Naive thymus-derived CD4-positive, alpha-beta T cell (primary cell): Measurements from ENCODE around the gene CDC42SE1. TPM values are rescaled to one million over a fixed set of nuclear protein-coding genes. Genes with fewer than 3 reads are reported as not detected.

Experiments
- ATAC-seq: fragments of 150-1000 bp; cut with Tn5 transposase; 2 replicates; pipeline ENCODE4 v1.10.0; 2021; ENCODE audit warnings: mild to moderate bottlenecking, moderate library complexity
- CTCF ChIA-PET: fragments of 350-600 bp; sonication (Branson Sonifier 250); formaldehyde crosslinking; loops from one replicate; lab custom pipeline; 2021; ENCODE audit warnings: antibody characterized with exemption; lab: Charles Lee
- POLR2A ChIA-PET: fragments of 350-600 bp; sonication (Branson Sonifier 250); formaldehyde crosslinking; loops from one replicate; lab custom pipeline; 2021; ENCODE audit warnings: antibody characterized with exemption, inconsistent platforms; lab: Charles Lee
- DNase-seq, 9 donors: peaks; one replicate each; pipeline versions ENCODE4 v3.0.0 to v3.0.0-alpha.2; 2020 to 2022; ENCODE audit warnings: mixed read lengths in 1 of 9
- H3K27ac ChIP-seq: one replicate; pipeline ENCODE4 v1.7.0; 2013; ENCODE audit warnings: mild to moderate bottlenecking, low read depth, low read length, moderate library complexity
- H3K27me3 ChIP-seq, 2 donors: one replicate each; pipeline ENCODE4 v1.7.0; 2013; ENCODE audit warnings: low read length in 2 of 2, mild to moderate bottlenecking in 2 of 2, moderate library complexity in 2 of 2; ENCODE audit not compliant: control insufficient read depth in 2 of 2, insufficient read depth in 2 of 2
- H3K36me3 ChIP-seq, 3 experiments: 1 replicate in 2 of 3; 2 replicates in 1 of 3; pipeline ENCODE4 v1.7.0; 2013; ENCODE audit warnings: low read length in 3 of 3, mild to moderate bottlenecking in 3 of 3, moderate library complexity in 1 of 3; ENCODE audit not compliant: insufficient read depth in 3 of 3, control insufficient read depth in 2 of 3
- H3K4me1 ChIP-seq, 2 donors: one replicate each; pipeline ENCODE4 v1.7.0; 2013; ENCODE audit warnings: low read length in 2 of 2, mild to moderate bottlenecking in 2 of 2, moderate library complexity in 1 of 2; ENCODE audit not compliant: control insufficient read depth in 2 of 2, insufficient read depth in 2 of 2
- H3K4me3 ChIP-seq: 2 replicates; pipeline ENCODE4 v1.7.0; 2013; ENCODE audit warnings: mild to moderate bottlenecking, low read length
- H3K9me3 ChIP-seq, 3 experiments: 1 replicate in 2 of 3; 2 replicates in 1 of 3; pipeline ENCODE4 v1.7.0; 2013; ENCODE audit warnings: low read length in 3 of 3; ENCODE audit not compliant: control insufficient read depth in 2 of 3
- H3K27ac Mint-ChIP-seq, 9 donors: one replicate each; pipeline ENCODE4 v1.8.0; 2020 to 2022; ENCODE audit warnings: mixed read lengths in 9 of 9, mild to moderate bottlenecking in 8 of 9, moderate library complexity in 5 of 9, inconsistent platforms in 2 of 9
- H3K27me3 Mint-ChIP-seq, 5 donors: one replicate each; pipeline ENCODE4 v1.8.0; 2021 to 2022; ENCODE audit warnings: mixed read lengths in 5 of 5, mild to moderate bottlenecking in 1 of 5
- H3K36me3 Mint-ChIP-seq, 5 donors: one replicate each; pipeline ENCODE4 v1.8.0; 2020 to 2022; ENCODE audit warnings: mixed read lengths in 5 of 5, mild to moderate bottlenecking in 3 of 5, inconsistent platforms in 1 of 5
- H3K4me1 Mint-ChIP-seq, 7 donors: one replicate each; pipeline ENCODE4 v1.8.0; 2020 to 2022; ENCODE audit warnings: mixed read lengths in 7 of 7, mild to moderate bottlenecking in 3 of 7, inconsistent platforms in 1 of 7
- H3K4me3 Mint-ChIP-seq, 10 donors: one replicate each; pipeline ENCODE4 v1.8.0; 2020 to 2022; ENCODE audit warnings: mild to moderate bottlenecking in 10 of 10, mixed read lengths in 10 of 10, moderate library complexity in 6 of 10, inconsistent platforms in 2 of 10
- H3K9me3 Mint-ChIP-seq, 11 donors: one replicate each; pipeline ENCODE4 v1.8.0; 2020 to 2022; ENCODE audit warnings: mixed read lengths in 11 of 11, mild to moderate bottlenecking in 4 of 11, inconsistent platforms in 1 of 11, moderate library complexity in 1 of 11
- intact Hi-C, 2 donors: fragments of 100-400 bp; cut with micrococcal nuclease; formaldehyde crosslinking; loops; one replicate each; pipeline ENCODE4 v1.15.1; 2023
- polyA plus RNA-seq, 2 donors: library from polyadenylated mRNA; unstranded; fragments of 300-500 nt; fragmentation: Illumina TruSeq; gene quantifications; one replicate each; pipeline ENCODE4 v1.2.3, GENCODE V29; 2021
- total RNA-seq, 6 experiments: library from RNA in 5 of 6; stranded (reverse) in 5 of 6; gene quantifications; 1 replicate in 5 of 6; 2 replicates in 1 of 6; pipeline ENCODE4 v1.2.3 and lab custom pipeline; 2021 to 2026

Gene CDC42SE1
- total and polyA plus RNA-seq, 7 experiments from 2014 or later, result 85.6 to 516 (median 386) TPM

DNA sequence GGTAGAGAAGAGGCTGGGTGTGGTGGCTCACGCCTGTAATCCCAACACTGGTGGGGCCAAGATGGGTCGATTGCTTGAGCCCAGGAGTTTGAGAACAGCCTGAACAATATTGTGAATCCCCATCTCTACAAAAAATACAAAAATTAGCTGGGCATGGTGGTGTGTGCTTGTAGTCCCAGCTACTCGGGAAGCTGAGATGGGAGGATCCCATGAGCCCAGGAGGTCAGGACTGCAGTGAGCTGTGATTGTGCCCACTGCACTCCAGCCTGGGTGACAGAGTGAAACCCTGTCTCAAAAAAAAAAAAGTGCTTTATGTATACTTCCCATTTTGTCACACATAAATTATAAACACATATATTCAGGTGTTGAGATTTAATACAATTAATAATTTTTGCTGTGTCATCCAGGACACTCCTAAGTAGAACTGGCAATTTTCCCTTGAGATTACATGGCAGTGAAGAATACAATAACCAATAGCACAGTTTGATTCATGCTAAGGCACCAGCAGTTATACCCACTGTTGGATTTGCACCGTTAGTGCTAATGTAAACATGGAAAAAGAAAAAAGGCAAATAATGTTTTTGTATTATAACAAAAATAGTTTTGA is 26.6 kb upstream of the CDC42SE1 start:
- intact Hi-C loops, result no loop called here
- H3K4me1 ChIP-seq, result no peaks in the 10 kb centered on the region
- no peak overlapping the region for H3K27ac ChIP-seq
- Mint-ChIP-seq H3K36me3 (peaks cover 0 to 12% (median 3%) of the 10 kb centered on the region in 5 donors), H3K4me3 (no peak overlapping the region), H3K9me3 (no peaks in the 10 kb centered on the region), H3K4me1 (peaks cover 0 to 2% (median 0%) of the 10 kb centered on the region in 7 donors), H3K27ac (no peak overlapping the region), H3K27me3 (no peaks in the 10 kb centered on the region)
- peaks cover 0 to 9% (median 0%) of the 10 kb centered on the region in 3 experiments for H3K36me3 ChIP-seq
- no peaks in the 10 kb centered on the region for H3K27me3 ChIP-seq
- DNase-seq (no peak), ATAC-seq (no peak)
- H3K4me3 ChIP-seq, result no peak overlapping the region
- H3K9me3 ChIP-seq, result no peaks in the 10 kb centered on the region
- ChIA-PET POLR2A (interaction anchor here (0.7 to 1.4 kb wide), 3 partner anchors 10 to 73 kb away, joined by 3 to 11 read pairs (median 5); partner anchors contain the start of gene GABPB2), CTCF (interaction anchor here (0.6 kb wide), 2 partner anchors 9 to 42 kb away, joined by 3 read pairs; no protein-coding TSS in a partner anchor)

DNA sequence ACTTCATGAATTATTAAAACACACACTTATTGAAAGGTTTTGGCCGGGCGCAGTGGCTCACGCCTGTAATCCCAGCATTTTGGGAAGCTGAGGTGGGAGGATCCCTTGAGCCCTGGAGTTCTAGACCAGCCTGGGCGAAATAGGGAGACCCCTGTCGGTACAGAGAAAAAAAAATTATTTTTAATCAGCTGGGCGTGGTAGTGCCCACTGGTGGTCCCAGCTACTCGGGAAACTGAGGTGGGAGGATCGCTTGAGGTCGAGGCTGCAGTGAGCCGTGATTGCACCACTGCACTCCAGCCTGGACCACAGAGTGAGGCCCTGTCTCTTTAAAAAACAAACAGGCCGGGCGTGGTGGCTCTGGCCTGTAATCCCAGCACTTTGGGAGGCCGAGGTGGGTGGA is 12.8 kb upstream of the CDC42SE1 start:
- H3K4me3 ChIP-seq, result peak overlapping the region; percentile 99
- peaks cover 8 to 9% of the 10 kb centered on the region in 2 donors for H3K4me1 ChIP-seq
- ATAC-seq, result no peak
- peaks cover 0 to 12% (median 0%) of the 10 kb centered on the region in 3 experiments for H3K36me3 ChIP-seq
- H3K9me3 Mint-ChIP-seq, result no peaks in the 10 kb centered on the region
- ChIA-PET CTCF (interaction anchor here (0.5 to 3.8 kb wide), 6 partner anchors 14 to 366 kb away, joined by 3 to 14 read pairs (median 5); partner anchors contain the start of genes CDC42SE1 and TNFAIP8L2), POLR2A (interaction anchor here (0.6 to 6.3 kb wide), 7 partner anchors 10 to 61 kb away, joined by 3 to 67 read pairs (median 7); partner anchors contain the start of genes C1orf56, CDC42SE1 and MLLT11)
- intact Hi-C loops, result loop anchor here in 1 of 2 donors (5.0 kb wide), 1 partner anchor 145 kb away; the partner anchor contains the start of gene SETDB1
- H3K36me3 Mint-ChIP-seq, result peaks cover 4 to 10% (median 7%) of the 10 kb centered on the region in 5 donors
- peak in 1 of 9 donors; percentile 10 for DNase-seq
- peaks cover 0 to 2% (median 0%) of the 10 kb centered on the region in 5 donors for H3K27me3 Mint-ChIP-seq
- H3K27me3 ChIP-seq, result no peaks in the 10 kb centered on the region
- no peak overlapping the region for H3K27ac ChIP-seq
- no peaks in the 10 kb centered on the region for H3K9me3 ChIP-seq
- H3K4me3 Mint-ChIP-seq, result peak overlapping the region in 8 of 10 donors; percentile 94 to 100 (median 98)
- H3K4me1 Mint-ChIP-seq, result peaks cover 3 to 39% (median 32%) of the 10 kb centered on the region in 7 donors
- H3K27ac Mint-ChIP-seq, result peak overlapping the region; percentile 97 to 100 (median 100)

DNA sequence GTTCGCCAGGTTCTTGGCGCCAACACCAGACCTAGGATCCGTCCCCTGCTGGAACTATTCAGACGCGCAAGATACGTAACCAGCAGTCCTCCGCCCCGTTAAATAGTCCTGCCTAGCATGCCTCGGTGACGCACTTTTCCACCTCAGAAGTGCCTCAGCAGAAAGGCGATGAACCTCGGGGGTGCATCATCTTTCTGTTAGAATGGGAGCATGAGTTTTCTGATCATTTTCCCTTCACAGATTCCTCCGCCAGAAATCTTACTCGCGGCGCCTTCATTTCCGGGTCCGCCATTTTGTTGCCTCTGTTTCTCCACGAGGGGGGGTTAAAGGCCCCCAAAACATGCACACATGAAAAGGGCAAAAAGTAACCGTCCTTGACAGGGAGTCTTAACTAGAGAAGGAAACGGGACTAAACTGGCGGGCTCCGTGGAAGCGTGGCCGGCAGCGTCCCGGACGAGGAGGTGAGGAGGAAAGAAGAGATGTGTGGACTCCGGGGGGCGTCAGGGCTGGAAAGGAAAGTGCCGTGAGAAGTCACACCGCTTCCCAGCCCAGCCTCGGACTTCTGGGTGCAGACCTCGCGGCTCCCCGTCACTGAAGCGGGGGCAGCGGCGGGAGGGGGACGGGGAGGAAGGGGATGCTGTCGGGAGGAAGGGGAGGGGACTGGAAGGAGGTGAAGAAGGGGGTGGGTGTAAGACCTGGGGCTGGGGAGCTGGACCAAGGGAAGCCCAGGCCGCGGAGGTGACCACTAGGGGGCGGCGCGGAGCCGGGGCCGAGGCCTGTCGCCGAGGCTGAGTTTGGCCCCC is 11.3 kb upstream of the CDC42SE1 start, which contains the start of gene GABPB2:
TSS of gene GABPB2 (plus strand) at position 288 of the 803 bp plus-strand sequence. CDS start 17,429 bp downstream, outside the sequence.
- Mint-ChIP-seq H3K27me3 (peaks cover 0 to 2% (median 0%) of the 10 kb centered on the region in 5 donors), H3K4me3 (peak within 1 kb of the TSS; percentile 94 to 100 (median 99)), H3K36me3 (peaks cover under 1 to 14% (median 6%) of the 10 kb centered on the region in 5 donors), H3K4me1 (peaks cover 5 to 37% (median 29%) of the 10 kb centered on the region in 7 donors), H3K27ac (peak within 1 kb of the TSS; percentile 97 to 100 (median 100)), H3K9me3 (no peaks in the 10 kb centered on the region)
- H3K27ac ChIP-seq, result peak within 1 kb of the TSS; percentile 94
- no peaks in the 10 kb centered on the region for H3K9me3 ChIP-seq
- peaks cover 8 to 9% of the 10 kb centered on the region in 2 donors for H3K4me1 ChIP-seq
- ATAC-seq (peak; percentile 91), DNase-seq (peak; percentile 78 to 94 (median 89))
- intact Hi-C loops, result loop anchor here (1.0 to 5.0 kb wide), 13 partner anchors 11 to 441 kb away; partner anchors contain the start of genes CDC42SE1 (in 2 of the 2), TNFAIP8L2 (in 2 of the 2), ENSA (in 1 of the 2) and LYSMD1 (in 1 of the 2)
- peaks cover 0 to 12% (median 0%) of the 10 kb centered on the region in 3 experiments for H3K36me3 ChIP-seq
- CTCF ChIA-PET, result interaction anchor here (0.5 to 3.8 kb wide), 7 partner anchors 12 to 86 kb away, joined by 3 to 14 read pairs (median 5); partner anchors contain the start of genes CDC42SE1 and TNFAIP8L2
- peak within 1 kb of the TSS; percentile 99 for H3K4me3 ChIP-seq
- no peaks in the 10 kb centered on the region for H3K27me3 ChIP-seq
- POLR2A ChIA-PET, result interaction anchor here (0.5 to 6.3 kb wide), 14 partner anchors 11 to 441 kb away, joined by 3 to 67 read pairs (median 5); partner anchors contain the start of genes C1orf56, CDC42SE1, ENSA and MLLT11

DNA sequence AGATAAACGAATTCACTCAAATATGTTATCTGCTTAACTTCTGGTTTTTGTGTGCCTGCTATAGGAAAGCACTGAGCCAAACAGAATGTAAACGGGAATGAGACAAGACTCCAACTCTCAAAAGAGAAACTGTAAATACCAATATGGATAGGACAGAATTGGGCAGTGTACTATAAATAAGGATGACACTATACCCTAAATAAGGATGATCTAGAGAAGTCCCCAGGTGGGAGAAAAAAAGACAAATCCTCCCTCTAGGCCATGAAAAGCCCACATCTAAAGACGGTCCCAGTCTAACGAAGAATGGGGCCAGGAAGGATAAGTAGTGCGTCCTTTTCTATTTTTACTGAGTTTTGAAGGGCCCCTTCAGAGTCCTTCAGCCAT is 9.7 kb upstream of the CDC42SE1 start:
- Mint-ChIP-seq H3K9me3 (no peaks in the 10 kb centered on the region), H3K27me3 (peaks cover 0 to 2% (median 0%) of the 10 kb centered on the region in 5 donors), H3K4me1 (peaks cover 5 to 38% (median 30%) of the 10 kb centered on the region in 7 donors), H3K27ac (peak overlapping the region; percentile 73 to 100 (median 90)), H3K36me3 (peaks cover 0 to 10% (median 8%) of the 10 kb centered on the region in 5 donors), H3K4me3 (peak overlapping the region; percentile 52 to 100 (median 97))
- POLR2A ChIA-PET, result interaction anchor here (1.4 to 6.3 kb wide), 5 partner anchors 9 to 25 kb away, joined by 5 to 67 read pairs (median 9); partner anchors contain the start of genes C1orf56, CDC42SE1 and MLLT11
- intact Hi-C loops, result no loop called here
- CTCF ChIA-PET, result interaction anchor here (0.5 to 1.5 kb wide), 2 partner anchors 10 to 13 kb away, joined by 3 to 9 read pairs; partner anchors contain the start of gene CDC42SE1
- no peak for DNase-seq
- Histone ChIP-seq H3K36me3 (peaks cover 0 to 4% (median 0%) of the 10 kb centered on the region in 3 experiments), H3K4me1 (peaks cover 8 to 9% of the 10 kb centered on the region in 2 donors), H3K9me3 (no peaks in the 10 kb centered on the region), H3K27me3 (no peaks in the 10 kb centered on the region), H3K4me3 (no peak overlapping the region), H3K27ac (peak overlapping the region; percentile 94)
- no peak for ATAC-seq

DNA sequence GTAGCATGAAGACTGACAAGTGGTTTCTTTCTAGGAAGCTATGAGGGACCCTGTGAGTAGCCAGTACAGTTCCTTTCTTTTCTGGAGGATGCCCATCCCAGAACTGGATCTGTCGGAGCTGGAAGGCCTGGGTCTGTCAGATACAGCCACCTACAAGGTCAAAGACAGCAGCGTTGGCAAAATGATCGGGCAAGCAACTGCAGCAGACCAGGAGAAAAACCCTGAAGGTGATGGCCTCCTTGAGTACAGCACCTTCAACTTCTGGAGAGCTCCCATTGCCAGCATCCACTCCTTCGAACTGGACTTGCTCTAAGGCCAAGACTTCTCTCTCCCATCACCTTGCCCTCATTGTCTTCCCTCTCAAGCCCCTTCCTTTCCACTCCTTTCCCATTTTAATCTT is 7.8 kb upstream of the CDC42SE1 start:
- ChIA-PET CTCF (interaction anchor here (1.0 kb wide), 1 partner anchor 88 kb away, joined by 3 read pairs; no protein-coding TSS in a partner anchor), POLR2A (interaction anchor here (0.6 to 0.9 kb wide), 3 partner anchors 9 to 760 kb away, joined by 3 to 4 read pairs (median 3); no protein-coding TSS in a partner anchor)
- Mint-ChIP-seq H3K27me3 (peaks cover 0 to 2% (median 0%) of the 10 kb centered on the region in 5 donors), H3K36me3 (peaks cover 0 to 6% (median 4%) of the 10 kb centered on the region in 5 donors), H3K9me3 (no peaks in the 10 kb centered on the region), H3K4me3 (no peak overlapping the region), H3K4me1 (peaks cover 5 to 28% (median 25%) of the 10 kb centered on the region in 7 donors), H3K27ac (peak overlapping the region in 5 of 9 donors; percentile 8 to 90 (median 59))
- peaks cover 8 to 9% of the 10 kb centered on the region in 2 donors for H3K4me1 ChIP-seq
- ATAC-seq (no peak), DNase-seq (no peak)
- H3K27ac ChIP-seq, result no peak overlapping the region
- H3K9me3 ChIP-seq, result no peaks in the 10 kb centered on the region
- H3K27me3 ChIP-seq, result no peaks in the 10 kb centered on the region
- H3K4me3 ChIP-seq, result no peak overlapping the region
- peaks cover 0 to 4% (median 0%) of the 10 kb centered on the region in 3 experiments for H3K36me3 ChIP-seq
- intact Hi-C loops, result no loop called here
